Activated gamma-delta T cell treated with anti-CD3 and anti-CD28 coated beads, Interleukin-2, amount 50 U/mL, for 16 hours (primary cell): ENCODE measurements around the gene DMTF1.
"Not testable (repeated sequence)": the region's sequence is repeated elsewhere in the genome, so short reads cannot be mapped to it uniquely, and the experiment has no call there.

Experiments used
- DNase-seq: peaks from one replicate; pipeline ENCODE4 v3.0.0-alpha.2; 2020; ENCODE audit warnings: low read depth

The DMTF1 gene

DNA sequence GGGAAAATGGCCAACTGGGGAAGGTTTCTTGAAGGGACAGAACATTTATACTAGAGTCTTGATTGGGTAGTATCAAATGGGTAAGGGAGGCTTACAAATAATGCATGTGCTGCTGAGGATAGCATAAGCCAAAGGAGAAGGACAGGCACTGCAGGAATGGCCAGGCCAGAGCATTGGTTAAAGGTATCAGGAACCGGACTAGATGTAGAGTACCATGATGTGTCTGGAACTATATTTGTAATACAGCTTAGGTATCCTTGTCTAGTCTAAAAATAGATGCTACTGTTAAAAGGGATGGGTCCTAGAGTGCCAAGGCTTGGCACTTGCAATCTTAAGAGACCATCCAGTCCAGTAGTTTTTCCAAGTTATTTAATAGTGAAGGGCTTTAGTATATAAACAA lies 47.0 kb downstream of the DMTF1 start:
- no peak for DNase-seq

DNA sequence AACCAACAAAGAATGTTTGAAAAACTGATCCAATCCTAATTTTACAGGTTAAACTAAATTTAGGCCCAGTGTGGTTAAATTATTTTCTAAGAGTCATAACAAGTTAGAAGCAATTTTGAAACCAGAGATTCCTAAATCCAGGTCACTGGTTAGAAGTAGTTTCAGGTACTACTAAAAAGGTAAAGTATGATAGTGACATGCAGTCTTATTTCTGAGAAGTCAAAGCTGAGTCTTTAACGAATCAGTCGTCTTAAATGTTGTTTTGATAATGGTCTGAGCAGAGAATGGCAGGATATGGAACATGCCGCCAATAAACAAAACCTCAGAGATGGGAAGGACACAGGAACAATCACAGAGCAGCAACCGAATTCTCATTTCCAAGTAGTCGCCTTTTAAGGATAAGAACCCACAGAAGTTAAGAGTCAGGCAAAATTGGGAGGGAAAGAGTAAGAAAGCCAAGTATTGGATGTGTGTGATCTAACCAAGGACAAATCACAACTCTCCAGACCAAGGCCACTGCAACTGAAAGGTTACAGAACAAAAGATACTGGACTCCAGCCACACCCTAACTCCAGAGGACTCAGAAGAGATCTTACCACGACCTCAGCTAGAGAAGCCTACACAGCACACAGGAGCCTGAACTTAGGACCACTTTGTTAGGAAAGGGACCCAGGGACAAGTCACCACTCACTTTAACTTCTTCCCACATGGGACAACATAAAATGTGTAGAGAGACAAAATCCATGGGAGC lies 47.6 kb downstream of the DMTF1 start:
- DNase-seq: no peak

DNA sequence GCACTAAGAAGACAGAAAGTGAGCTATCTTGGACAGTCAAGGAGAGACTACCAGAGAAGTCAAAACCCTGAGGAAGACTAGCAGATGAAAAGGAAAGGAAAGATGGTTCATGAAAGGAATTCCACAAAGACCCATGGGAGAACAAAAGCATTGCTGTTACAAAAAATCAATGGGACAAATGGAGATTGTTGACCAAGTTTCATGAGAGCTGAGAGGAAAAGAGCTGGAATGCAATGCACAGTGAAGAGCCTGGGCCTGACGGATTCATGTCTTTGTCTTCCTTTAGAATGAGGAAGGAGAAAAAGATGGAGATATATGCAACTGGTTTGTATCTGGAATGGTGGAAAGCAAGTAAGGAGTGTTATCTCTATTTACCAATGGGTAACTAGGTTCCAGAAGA lies 50.0 kb downstream of the DMTF1 start:
- no peak for DNase-seq

DNA sequence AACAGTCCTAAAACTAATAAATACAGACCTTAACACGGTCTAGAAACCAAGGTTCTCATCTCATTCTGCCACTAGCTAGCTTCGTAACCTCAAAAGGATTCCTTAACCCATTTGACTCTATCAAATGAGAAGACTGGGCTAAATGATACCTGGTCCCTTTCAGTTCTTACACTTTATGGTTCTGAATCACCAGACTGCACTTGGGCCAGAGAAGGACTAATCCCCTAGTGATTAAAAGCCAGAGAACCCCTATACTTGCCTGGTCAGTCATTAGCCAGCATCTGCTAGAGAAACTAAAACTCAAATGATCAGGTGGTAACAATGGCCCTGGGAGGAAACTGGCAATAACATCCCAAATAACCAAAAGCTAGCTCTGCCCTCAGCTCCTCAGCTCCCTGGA lies 50.5 kb downstream of the DMTF1 start:
- no peak for DNase-seq

DNA sequence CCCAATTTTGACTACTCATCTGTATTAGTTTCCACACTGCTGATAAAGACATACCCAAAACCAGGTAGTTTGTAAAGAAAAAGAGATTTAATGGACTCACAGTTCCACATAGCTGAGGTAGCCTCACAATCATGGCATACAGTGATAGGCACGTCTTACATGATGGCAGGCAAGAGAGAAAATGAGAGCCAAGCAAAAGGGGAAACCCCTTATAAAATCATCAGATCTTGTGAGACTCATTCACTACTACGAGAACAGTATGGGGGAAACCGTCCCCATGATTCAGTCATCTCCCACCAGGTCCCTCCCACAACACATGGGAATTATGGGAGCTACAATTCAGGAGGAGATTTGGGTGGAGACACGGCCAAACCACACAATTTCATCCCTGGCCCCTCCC lies 51.7 kb downstream of the DMTF1 start:
- not testable (repeated sequence) for DNase-seq

DNA sequence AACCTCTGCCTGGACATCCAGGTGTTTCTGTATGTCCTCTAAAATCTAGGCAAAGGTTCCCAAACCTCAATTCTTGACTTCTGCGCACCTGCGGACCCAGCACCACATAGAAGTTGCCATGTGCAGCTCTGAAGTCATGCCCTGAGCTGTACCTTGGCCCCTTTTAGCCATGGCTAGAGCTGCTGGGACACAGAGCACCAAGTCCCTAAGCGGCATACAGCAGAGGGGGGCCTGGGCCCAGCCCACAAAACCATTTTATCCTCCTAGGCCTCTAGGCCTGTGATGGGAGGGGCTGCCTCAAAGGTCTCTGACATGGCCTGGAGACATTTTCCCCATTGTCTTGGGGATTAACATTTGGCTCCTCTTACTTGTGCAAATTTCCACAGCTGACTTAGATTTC lies 52.7 kb downstream of the DMTF1 start:
- no peak for DNase-seq

DNA sequence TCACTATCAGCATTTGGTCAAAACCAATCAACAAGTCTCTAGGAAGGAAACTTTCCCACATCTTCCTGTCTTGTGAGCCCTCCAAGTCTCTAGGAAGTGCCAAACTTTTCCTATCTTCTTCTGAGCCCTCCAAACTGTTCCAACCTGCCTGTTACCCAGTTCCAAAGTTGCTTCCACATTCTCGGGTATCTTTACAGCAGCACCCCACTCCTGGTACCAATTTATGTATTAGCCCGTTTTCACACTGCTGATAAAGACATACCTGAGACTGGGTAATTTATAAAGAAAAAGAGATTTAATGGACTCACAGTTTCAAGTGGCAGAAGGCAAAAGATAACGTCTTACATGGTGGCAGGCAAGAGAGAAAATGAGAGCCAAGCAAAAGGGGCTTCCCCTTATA lies 53.4 kb downstream of the DMTF1 start:
- DNase-seq: not testable (repeated sequence)

DNA sequence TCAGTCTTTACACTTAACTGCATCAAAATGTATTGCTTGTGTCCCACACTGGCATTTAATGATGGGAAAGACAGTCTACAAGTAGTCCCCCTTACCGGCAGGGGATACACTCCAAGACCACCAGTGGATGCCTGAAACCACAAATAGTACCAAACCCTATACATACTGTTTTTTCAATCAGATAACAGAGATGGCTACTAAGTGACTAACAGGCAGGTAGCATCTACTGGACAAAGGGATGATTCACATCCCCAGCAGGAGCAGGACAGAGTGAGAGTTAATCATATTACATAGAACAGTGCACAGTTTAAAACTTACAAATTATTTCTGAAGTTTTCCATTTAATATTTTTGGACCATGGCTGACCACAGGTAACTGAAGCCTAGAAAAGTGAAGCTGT lies 54.1 kb downstream of the DMTF1 start:
- DNase-seq: no peak

DNA sequence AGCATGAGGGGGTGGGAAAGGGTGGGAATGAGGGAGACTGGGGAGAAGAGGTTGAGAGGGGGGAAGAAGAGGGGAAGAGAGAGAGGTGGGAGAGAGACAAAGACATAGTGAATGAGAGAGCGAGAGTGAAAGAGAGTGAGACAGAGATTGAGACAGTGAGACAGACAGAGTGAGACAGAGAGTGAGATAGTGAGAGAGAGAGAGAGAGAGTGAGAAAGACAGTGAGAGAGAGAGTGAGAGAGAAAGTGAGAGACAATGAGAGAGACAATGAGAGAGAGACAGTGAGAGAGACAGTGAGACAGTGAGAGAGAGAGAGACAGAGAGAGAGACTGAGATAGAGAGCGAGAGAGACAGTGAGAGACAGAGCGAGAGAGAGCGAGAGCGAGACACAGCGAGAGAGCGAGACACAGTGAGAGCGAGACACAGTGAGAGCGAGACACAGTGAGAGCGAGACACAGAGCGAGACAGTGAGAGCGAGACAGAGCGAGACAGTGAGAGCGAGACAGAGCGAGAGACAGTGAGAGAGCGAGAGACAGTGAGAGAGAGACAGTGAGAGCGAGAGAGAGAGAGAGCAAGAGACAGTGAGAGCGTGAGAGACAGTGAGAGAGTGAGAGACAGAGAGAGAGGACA lies 57.2 kb downstream of the DMTF1 start:
- no peak for DNase-seq

DNA sequence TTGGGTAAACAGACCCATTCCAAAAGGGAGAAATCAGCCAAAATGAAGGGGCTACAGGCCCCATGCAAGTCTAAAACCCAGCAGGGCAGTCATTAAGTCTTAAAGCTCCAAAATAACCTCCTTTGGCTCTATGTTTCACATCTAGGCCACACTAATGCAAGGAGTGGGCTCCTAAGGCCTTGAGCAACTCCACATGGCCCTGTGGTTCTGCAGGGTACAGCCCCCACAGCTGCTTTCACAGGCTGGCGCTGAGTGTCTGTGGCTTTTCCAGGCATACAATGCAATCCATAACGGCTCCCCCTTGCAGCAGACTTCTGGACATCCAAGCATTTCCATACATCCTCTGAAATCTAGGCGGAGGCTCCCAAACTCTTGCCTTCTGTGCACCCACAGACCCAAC lies 58.3 kb downstream of the DMTF1 start:
- no peak for DNase-seq

DNA sequence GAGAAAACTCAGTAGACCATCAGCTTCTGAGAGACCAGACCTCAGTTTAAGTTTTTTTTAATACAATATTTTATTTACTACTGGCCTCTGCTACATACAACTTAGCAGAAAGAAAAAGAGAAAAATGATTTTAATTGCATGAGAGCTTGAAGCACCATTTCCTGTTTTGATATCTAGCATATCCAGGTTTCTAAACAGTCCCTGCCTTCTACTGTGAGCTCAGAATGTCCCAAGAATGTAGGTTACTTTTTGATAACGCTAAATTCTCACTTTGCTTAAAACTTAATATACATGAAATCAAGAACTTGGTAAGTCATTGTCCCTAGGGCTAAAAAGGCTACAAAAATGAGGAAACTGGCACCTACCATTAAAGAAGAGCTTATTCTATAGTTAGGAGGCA lies 60.2 kb downstream of the DMTF1 start:
- DNase-seq: no peak

DNA sequence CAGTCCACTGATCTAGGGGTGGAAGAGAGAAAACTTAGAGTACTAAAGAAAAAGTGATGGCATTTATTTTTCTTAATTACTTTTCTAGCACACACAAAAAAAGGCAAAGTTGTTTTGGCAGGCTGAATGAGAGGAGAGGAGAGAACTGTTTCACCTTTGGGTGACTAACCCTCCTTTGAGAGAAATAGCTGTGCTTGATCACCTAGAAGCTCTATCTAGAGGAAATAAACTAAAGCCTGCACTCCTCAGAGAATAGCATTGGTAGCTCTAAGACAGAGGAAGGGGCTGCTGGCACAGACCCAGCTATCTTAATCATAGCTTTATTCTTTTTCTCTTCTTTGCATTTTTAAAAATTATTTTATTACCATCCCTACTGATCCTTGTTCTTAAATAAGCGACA lies 61.0 kb downstream of the DMTF1 start:
- DNase-seq: no peak

DNA sequence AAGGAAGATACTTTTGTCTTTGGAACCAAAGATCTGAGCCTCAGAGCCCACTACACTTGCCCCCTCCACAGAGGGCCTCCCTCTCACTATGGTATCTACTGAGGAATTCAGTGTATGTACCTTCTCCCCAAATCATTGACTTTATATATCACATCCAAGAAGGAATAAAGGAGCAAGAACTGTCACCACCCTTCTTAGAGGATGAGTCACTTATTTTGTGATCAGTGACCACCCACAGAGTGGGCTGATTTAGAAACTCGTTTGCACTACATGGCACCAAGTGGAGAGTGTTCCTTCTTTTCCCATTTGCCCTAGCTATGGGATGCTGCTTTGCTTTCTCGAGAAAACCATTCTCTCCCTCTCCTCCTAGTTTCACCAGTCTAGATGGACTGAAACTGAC lies 61.6 kb downstream of the DMTF1 start:
- DNase-seq: no peak

DNA sequence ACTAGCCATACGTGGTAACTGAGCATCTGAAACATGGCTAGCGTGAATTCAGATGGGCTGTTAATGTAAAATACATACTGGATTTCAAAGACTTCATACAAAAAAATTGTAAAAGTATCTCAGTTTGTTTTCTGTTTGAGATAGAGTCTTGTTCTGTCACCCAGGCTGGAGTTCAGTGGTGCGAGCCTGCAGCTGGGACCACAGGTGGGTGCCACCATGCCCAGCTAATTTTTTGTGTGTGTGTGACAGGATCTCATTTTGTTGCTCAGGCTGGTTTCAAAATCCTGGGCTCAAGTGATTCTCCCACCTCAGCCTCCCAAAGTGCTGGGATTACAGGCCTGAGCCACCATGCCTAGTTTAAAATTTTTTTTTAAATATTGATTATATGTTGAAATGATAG lies 62.8 kb downstream of the DMTF1 start:
- DNase-seq: no peak

DNA sequence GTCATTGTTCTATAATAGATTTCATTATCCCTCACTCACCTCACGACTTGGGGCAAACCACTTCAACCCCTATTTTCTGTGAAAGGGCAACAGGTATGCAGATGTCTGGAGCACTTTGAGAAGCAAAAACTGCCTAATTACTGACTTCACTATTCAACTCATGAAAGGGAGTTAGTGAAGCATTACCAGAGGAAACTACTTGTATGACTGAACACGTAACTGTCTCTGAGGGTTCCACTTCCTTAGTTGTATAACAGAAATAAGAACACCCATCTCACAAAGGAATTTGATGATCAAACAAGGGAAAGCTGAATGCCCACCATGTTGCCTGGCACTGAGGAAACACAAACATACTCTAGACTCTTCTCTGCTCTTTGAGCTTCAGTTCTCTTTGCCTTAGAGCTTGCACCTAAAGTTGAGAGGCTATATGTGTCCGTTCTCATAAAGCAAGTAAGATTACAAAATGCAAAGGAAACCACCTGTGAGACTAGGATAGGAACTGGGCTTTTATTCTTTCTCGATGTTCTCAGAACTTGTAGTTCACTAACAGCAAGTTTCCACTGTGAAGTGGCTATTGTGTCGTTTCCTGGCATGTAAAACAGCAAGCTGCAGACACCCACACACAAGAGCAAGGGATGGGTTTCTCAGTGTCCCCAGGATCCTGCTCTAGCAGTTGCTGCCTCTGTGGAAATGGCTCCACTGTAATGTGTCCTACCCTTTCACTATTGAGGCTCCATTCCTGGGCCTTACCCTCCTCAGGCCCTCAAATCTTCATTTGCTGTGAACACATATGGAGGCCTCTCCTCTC lies 64.7 kb downstream of the DMTF1 start:
- DNase-seq: no peak

DNA sequence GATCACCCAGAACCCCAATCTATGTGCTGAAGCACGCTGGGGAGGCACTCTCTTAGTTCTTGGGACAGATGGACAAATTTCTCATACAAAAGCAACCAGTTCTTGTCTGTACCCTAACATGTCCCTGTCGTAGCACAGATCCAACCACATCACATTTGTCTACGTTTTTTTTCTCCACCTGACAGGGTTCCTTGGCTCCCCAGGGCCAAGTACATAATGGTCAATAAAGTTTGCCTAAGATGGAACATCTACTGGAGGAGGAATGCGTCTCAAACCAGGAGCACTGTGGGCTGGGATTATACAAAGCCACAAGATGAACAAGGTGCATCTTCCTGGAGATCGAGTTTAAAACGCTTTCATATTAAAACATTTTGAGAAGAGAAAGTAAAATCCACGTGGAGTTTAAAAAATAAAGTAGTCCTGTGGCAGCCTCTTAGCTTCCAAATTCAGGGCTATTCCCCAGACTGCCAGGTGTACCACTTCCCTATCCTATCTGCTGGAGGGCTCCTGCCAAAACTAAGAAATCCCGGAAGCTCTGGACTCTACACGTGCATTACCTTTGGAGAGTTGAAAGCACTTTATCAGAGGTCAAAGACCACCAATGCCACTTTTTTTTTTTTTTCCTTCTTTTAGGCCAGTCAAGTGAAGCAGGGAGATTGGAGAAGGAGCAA lies 65.9 kb downstream of the DMTF1 start:
- no peak for DNase-seq

DNA sequence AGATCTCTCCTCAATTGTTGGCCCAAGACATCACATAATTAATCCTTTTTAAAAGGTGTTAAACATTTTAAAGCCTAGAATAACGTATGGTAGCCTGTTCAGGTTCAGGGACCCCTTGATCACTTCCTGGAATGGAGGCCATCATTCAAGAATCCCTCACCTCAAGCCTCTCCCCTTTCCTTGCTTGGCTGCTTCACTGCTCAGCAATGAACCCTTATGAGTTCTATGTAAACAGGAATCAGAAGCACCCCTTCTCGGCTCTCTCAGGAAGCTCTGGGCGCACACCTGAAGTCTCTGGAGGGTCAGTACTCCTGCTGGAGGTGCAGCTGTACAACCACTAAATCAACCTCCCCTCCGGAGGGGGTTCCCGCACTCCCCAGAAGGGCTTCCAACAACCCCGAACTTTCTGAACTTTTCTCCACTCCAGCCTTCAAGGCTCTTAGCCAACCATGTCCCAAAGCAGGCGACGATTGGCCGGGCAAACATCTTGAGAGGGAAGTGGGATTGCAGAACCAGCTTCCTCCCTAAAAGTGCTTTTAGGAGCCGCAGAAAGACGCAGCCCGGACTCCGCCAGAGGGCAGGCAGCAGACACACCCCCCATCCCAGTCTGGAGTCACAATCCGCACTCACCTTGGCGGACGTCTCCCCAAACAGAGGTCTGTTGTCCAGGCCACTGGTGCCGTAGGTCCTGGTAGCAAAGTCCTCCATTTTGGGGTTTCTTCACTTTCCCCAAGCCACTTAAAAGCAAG lies 66.7 kb downstream of the DMTF1 start:
- DNase-seq: no peak

DNA sequence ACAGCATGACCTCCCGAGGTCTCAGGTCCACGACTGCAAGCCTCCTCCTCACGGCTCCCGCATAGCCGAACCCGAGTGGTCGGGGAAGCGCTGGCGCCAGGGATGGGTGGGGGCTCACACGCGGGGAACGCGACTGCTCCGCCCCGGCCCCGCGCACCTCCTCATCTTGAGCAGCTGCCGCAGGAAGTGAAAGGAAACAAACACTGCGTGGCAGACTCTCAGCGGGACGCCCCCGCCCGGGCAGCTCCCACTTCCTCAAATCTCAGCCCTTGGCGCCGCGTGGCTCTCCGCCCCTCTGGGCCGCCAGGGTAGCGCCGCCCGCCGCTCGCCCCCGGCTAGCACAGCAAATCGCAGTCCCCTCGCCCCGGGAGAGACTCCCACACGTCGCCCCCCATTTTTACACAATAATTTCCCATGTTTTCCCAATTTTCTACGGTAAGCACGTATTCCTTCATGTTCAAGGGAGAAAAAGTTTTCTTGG lies 67.3 kb downstream of the DMTF1 start, which contains the start of gene TMEM243:
Gene TMEM243 (minus strand): TSS at position 188 of the 481 bp plus-strand sequence. CDS start 229 bp downstream, outside the sequence.
- peak; percentile 69 for DNase-seq

DNA sequence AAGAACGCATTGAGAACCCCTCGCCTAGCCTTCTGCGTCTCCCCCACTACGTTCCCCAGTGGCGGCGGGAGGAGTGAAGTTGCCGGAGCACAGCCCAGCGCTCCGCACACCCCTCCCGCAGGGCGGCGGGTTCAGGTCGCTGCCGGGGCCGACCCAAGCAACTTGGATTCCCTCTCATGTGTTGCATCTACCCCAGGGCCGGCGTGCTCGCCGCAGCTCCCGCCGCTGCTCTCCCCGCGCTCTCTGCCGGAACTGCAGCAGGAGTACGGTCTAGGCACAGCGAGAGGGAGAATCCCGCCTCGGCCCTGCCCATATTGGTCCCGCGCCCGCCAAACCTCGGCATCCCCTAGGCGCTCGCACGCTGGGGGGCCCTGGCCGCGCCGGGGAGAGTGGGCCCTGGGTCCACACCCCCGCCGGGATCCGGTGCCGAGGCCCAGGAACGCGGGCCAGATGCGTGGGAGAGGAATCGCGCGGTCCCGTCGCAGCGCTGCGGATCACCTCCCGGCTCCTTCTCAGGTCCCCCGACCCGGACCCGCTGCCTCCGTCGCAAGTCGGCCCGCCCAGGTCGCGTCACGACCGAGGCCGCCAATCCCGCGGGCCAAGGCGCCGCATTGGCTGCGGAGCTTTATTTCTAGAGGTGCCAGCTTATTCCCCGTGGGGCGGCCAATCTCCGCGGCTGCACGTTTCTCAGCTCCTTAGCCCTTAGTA lies 67.9 kb downstream of the DMTF1 start:
- DNase-seq: peak; percentile 69

DNA sequence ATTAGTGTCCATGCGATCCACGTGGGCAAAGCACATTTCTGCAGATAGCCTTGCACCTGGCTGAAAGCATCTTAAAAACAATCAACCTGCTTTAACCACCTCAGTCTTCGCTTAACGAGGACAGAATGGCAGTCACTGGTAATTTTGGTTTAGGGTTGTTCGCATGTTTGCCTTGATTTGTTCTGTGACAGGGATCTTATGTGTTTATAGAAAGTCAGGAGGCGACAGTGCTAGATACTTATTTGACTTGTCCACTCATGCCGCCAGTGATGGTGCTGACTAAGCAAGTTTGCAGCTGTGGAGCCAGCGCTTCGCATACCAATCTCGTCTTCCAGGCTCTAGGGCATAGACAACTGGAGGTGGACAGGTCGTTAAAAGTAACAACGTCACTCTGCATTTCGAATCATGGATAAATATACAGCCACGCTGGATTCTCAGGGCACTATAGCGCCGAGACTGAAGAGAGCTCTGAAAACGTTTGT lies 68.5 kb downstream of the DMTF1 start:
- no peak for DNase-seq

DNA sequence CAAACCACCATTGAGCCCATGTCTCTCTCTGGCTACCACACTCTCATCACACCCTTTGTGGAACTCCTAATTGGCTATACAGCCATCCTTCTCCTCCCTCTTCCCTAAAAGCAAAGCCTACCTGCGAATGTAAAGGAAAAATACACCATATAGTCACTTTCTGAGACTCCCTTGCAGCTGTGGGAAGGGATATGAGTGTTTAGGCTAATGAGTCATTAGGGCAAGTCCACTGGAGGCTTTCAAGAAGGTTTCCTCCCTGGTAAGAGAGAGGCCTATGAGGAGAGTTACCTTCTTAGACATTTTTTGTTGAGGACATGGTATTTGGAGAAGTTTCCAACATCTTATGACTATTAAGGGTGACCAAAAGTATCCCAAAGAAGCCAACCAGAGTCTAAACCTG lies 71.4 kb downstream of the DMTF1 start:
- no peak for DNase-seq
